A549 (cell line): ENCODE measurements around the gene PCDH9.

Experiments
- CHD2 ChIP-seq: fragments of 150-350 bp; IDR thresholded peaks from 2 replicates; pipeline ENCODE4 v1.6.1; 2014; ENCODE audit warnings: low read length; ENCODE audit not compliant: partially characterized antibody
- CTCF ChIP-seq: fragments of >200 bp; sonication (Bioruptor Twin); formaldehyde crosslinking; IDR thresholded peaks from 3 replicates; pipeline ENCODE4 v1.5.1; 2016
- PHF8 ChIP-seq: fragments of 200-600 bp; sonication (generic); IDR thresholded peaks from 2 replicates; pipeline ENCODE4 v1.6.1; 2016; ENCODE audit warnings: low read depth, mild to moderate bottlenecking, antibody characterized with exemption, moderate library complexity, borderline replicate concordance
- RFX5 ChIP-seq: fragments of 450-650 bp; IDR thresholded peaks from 2 replicates; pipeline ENCODE4 v1.7.1; 2014; ENCODE audit warnings: antibody characterized with exemption, mild to moderate bottlenecking, moderate library complexity
- TFCP2L1 ChIP-seq: fragments of 250-450 bp; sonication (Bioruptor Pico); IDR thresholded peaks from 2 replicates; pipeline ENCODE4 v1.5.0; 2021; ENCODE audit warnings: mild to moderate bottlenecking
- TF ChIP-seq, protein P1 (sequence below): fragments of 250-450 bp; sonication (Bioruptor Pico); IDR thresholded peaks from 2 replicates; pipeline ENCODE4 v1.5.0; 2021; ENCODE audit warnings: mild to moderate bottlenecking, moderate library complexity, borderline replicate concordance
- TF ChIP-seq, protein P2 (sequence below): fragments of 150-350 bp; IDR thresholded peaks from 2 replicates; pipeline ENCODE4 v1.6.1; 2014; ENCODE audit warnings: low read depth, mild to moderate bottlenecking, low read length
- TF ChIP-seq, protein P3 (sequence below): IDR thresholded peaks from 2 replicates; pipeline ENCODE4 v1.6.1; 2012; ENCODE audit warnings: low read depth, borderline replicate concordance
- TF ChIP-seq, protein P4 (sequence below): fragments of 200-600 bp; sonication (generic); IDR thresholded peaks from 2 replicates; pipeline ENCODE4 v1.6.1; 2016; ENCODE audit warnings: antibody characterized with exemption, mild to moderate bottlenecking, moderate library complexity

- no peak for TF ChIP-seq RFX5
- TF ChIP-seq, protein P1, sequence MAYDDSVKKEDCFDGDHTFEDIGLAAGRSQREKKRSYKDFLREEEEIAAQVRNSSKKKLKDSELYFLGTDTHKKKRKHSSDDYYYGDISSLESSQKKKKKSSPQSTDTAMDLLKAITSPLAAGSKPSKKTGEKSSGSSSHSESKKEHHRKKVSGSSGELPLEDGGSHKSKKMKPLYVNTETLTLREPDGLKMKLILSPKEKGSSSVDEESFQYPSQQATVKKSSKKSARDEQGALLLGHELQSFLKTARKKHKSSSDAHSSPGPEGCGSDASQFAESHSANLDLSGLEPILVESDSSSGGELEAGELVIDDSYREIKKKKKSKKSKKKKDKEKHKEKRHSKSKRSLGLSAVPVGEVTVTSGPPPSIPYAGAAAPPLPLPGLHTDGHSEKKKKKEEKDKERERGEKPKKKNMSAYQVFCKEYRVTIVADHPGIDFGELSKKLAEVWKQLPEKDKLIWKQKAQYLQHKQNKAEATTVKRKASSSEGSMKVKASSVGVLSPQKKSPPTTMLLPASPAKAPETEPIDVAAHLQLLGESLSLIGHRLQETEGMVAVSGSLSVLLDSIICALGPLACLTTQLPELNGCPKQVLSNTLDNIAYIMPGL = no peak
- no peak for TF ChIP-seq CHD2
- TF ChIP-seq, protein P2, sequence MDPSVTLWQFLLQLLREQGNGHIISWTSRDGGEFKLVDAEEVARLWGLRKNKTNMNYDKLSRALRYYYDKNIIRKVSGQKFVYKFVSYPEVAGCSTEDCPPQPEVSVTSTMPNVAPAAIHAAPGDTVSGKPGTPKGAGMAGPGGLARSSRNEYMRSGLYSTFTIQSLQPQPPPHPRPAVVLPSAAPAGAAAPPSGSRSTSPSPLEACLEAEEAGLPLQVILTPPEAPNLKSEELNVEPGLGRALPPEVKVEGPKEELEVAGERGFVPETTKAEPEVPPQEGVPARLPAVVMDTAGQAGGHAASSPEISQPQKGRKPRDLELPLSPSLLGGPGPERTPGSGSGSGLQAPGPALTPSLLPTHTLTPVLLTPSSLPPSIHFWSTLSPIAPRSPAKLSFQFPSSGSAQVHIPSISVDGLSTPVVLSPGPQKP = no peak
- TF ChIP-seq TFCP2L1 (CRISPR knock-in tag) = no peak
- TF ChIP-seq PHF8 = no peak
- no peak for TF ChIP-seq CTCF
- TF ChIP-seq, protein P3, sequence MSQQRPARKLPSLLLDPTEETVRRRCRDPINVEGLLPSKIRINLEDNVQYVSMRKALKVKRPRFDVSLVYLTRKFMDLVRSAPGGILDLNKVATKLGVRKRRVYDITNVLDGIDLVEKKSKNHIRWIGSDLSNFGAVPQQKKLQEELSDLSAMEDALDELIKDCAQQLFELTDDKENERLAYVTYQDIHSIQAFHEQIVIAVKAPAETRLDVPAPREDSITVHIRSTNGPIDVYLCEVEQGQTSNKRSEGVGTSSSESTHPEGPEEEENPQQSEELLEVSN = no peak
- TF ChIP-seq, protein P4, sequence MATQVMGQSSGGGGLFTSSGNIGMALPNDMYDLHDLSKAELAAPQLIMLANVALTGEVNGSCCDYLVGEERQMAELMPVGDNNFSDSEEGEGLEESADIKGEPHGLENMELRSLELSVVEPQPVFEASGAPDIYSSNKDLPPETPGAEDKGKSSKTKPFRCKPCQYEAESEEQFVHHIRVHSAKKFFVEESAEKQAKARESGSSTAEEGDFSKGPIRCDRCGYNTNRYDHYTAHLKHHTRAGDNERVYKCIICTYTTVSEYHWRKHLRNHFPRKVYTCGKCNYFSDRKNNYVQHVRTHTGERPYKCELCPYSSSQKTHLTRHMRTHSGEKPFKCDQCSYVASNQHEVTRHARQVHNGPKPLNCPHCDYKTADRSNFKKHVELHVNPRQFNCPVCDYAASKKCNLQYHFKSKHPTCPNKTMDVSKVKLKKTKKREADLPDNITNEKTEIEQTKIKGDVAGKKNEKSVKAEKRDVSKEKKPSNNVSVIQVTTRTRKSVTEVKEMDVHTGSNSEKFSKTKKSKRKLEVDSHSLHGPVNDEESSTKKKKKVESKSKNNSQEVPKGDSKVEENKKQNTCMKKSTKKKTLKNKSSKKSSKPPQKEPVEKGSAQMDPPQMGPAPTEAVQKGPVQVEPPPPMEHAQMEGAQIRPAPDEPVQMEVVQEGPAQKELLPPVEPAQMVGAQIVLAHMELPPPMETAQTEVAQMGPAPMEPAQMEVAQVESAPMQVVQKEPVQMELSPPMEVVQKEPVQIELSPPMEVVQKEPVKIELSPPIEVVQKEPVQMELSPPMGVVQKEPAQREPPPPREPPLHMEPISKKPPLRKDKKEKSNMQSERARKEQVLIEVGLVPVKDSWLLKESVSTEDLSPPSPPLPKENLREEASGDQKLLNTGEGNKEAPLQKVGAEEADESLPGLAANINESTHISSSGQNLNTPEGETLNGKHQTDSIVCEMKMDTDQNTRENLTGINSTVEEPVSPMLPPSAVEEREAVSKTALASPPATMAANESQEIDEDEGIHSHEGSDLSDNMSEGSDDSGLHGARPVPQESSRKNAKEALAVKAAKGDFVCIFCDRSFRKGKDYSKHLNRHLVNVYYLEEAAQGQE = no peak
These were observed 334.4 kb downstream of the PCDH9 start for GRCh38 chr13:66895780-66896179.
